ENCODE data around the gene MOB3C.

Gene MOB3C

DNA sequence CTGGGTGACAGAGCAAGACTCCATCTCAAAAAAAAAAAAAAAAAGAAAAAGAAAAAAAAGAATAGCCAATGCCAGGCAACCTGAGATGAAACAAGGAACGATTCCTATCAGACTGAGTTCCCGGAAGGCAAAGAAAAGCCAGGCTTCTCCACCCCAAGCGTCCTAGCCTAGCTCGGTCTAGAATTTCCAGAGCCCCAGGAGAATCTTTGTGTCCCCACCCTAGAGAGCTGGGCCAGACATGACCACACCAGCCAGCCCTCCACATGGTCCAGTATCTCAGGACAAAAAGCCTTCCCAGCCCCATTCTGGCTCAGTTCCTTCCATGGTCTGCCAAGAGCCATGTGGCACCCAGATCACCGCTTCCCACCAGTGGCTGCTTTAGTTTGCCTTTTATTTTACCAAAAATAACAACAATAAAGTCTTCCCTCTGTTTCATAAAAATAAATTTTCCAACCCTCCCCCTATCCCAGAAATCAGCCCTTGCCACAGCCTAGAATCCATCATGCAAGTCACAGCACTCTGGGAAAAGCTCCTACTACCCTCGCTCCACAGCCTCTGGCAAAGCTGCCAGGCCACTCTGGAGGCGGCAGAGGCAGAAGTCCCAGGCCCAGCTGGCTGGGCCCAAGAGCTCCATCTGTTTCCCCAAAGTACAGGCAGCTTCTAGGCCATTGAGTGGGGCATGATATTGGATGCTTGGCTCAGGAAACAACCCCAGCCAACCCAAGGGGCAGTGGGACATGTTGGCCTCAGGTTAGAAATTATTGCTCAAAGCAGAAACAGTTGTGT is 9.1 kb downstream of the MOB3C start:
- TF ChIP-seq, protein P1, sequence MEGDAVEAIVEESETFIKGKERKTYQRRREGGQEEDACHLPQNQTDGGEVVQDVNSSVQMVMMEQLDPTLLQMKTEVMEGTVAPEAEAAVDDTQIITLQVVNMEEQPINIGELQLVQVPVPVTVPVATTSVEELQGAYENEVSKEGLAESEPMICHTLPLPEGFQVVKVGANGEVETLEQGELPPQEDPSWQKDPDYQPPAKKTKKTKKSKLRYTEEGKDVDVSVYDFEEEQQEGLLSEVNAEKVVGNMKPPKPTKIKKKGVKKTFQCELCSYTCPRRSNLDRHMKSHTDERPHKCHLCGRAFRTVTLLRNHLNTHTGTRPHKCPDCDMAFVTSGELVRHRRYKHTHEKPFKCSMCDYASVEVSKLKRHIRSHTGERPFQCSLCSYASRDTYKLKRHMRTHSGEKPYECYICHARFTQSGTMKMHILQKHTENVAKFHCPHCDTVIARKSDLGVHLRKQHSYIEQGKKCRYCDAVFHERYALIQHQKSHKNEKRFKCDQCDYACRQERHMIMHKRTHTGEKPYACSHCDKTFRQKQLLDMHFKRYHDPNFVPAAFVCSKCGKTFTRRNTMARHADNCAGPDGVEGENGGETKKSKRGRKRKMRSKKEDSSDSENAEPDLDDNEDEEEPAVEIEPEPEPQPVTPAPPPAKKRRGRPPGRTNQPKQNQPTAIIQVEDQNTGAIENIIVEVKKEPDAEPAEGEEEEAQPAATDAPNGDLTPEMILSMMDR (IDR thresholded peaks at IDR 0.05; ENCODE audit: insufficient read depth, low read depth, low read length, missing control alignments): no peak
- H3K4me3 ChIP-seq (ENCODE audit: low read length): no peak overlapping the region
- no peak for DNase-seq (ENCODE audit: low read depth)

DNA sequence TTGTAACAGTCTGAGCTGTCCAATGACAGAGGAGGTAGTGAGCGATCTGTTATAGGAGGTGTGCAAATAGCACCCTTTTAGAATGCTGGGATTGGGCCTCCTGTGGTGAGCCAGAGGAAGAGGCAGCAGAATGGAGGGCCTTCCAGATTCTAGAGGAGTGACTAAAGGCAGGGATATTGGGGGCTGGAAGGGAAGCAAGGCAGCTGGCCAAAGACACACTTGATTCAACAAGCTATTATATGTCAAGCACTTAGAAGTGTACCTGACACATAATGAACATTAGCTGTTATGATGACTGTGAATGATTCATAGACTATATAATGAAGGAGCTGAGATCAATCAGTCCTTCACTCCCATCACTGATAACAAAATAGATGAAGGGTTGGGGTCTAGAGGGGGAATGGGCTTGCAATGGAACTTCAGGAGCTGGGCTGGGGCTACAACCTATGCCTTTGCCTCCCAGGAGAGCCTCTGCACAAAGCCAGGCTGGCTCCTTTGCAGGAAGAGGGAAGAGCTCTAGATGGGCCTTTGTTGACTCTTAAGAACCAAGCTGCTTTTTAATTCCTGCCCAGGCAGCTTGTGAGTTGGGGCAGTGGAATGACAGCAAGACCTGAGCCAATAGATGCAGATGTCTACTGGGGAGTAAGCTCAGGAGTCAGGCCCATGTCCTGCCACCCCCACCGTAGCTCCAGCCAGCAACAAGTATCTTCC is 10.2 kb downstream of the MOB3C start:
- TF ChIP-seq, protein P1 (IDR thresholded peaks at IDR 0.05; ENCODE audit: insufficient read depth, low read depth, low read length, missing control alignments): no peak
- peak; percentile 74 for DNase-seq (ENCODE audit: low read depth)

DNA sequence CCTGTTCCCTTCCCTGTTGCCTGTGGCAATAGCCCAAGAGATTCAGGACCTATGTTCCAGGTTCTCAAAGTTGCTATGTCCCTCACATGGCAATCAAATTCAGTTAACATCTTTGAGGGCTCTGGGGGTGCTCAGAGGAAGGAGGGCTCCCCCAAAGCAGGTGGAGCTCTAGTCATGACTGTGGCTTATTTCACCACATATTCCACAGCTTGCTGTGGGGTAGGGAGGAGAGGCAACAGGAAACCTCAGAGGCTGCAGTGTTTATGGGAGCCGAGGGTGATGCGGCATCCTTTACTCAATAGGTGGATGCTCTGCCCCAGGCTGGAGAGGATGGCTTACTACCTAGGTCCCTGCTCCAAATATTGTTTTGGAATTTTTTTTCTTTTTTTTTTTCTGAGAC is 11.4 kb downstream of the MOB3C start:
- no peak for DNase-seq (ENCODE audit: low read depth)
- no peak overlapping the region for H3K4me3 ChIP-seq (ENCODE audit: low read length)
- TF ChIP-seq, protein P1 (IDR thresholded peaks at IDR 0.05; ENCODE audit: insufficient read depth, low read depth, low read length, missing control alignments): no peak

More for the DNA sequence above, 10.2 kb downstream of the MOB3C start:
- H3K4me3 ChIP-seq (ENCODE audit: low read length): no peak overlapping the region

DNA sequence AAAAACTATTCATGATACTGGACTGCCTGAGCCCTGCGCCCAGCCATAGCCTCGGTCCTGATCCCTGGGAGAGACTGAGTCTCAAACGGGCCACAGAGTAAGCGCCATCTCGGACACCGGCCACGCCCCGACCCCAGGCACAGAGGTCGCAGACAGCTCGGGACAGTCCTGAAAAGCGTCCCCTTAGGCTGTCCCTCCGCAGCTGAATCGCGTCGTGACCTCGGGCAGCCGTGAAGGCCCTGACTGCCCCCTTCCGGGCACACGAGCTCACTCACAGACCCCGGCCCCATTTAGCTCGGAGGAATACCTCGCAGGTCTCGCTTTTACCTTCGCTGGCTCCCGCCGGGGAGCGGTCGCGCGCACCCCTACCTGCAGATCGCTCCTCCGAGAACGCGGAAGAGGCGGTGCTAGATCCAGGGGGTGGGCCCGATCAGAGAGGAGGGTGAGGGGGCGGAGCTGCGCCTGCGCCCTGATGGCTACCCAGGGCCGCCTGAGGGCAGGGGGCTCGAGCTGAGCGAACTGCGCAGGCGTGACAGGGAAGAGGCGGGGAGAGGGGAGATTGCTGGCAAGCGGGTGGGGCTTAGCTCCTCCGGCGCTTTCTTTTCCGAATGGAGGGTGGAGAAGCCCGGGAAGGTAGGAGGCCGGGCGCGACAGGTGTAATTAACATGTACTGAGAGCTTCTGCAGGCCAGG is 12.6 kb downstream of the MOB3C start, which contains the start of gene MKNK1:
Gene MKNK1 (minus strand): TSS at position 411 of the 692 bp plus-strand sequence. CDS start 20,941 bp downstream, outside the sequence.
- peak; percentile 94 for DNase-seq (ENCODE audit: low read depth)
- TF ChIP-seq, protein P1 (IDR thresholded peaks at IDR 0.05; ENCODE audit: insufficient read depth, low read depth, low read length, missing control alignments): peak; percentile 8

DNA sequence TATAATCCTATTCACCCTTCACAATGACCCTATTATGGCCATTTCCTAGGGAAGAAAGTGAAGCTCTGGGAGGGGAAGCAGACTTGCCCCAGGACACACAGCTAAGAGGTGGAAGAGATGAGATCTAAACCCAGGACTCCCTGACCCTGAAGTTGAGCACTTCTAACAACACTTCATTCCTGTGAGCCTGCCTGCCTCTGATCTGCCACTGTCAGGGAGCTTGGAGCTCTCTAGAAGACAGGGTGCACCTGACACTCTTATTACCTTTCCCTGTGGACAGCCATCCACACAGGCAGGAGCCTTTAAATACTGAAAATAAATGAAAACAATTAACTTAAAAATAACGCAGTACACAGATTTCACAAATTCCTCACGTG is 13.1 kb downstream of the MOB3C start:
- TF ChIP-seq, protein P1 (IDR thresholded peaks at IDR 0.05; ENCODE audit: insufficient read depth, low read depth, low read length, missing control alignments): no peak
- no peak for DNase-seq (ENCODE audit: low read depth)
- peak overlapping the region; percentile 95 for H3K4me3 ChIP-seq (ENCODE audit: low read length)

More for the DNA sequence above, 12.6 kb downstream of the MOB3C start, which contains the start of gene MKNK1:
- peak within 1 kb of the TSS; percentile 95 for H3K4me3 ChIP-seq (ENCODE audit: low read length)

DNA sequence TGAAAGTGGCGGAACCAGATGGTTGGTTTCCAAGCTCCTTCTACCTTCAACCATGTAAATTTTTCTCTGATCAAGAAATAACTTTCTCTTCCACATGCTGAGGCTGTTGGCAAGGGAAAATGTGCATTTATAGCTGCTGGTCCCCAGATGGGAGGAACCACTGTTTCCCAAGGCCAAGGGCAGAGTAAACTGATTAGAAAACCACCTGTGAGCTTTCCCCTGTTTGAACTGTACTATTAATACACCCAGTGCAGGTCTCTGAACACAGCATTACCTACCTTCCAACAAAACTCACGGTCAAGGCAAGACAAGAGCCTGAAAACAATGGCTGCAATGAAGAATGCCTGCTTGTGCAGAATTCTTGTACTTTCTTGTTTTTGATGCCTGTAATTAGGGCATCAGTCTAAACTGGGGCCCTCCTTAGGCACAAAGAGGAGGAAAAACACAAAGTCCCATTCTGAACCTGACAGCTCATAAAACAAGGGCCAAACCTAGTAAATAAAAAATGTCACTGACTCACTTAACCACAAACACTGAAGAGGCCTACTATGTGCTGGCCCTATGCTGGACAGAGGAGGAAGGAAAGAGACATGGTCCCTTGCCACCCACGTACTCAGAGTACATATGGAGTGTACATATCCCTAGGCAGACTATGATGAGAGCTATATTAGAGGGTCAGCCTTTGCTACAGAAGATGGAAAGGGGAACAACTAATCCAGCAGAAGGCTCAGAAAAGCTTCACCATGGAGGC is 15.2 kb downstream of the MOB3C start:
- no peak overlapping the region for H3K4me3 ChIP-seq (ENCODE audit: low read length)
- TF ChIP-seq, protein P1 (IDR thresholded peaks at IDR 0.05; ENCODE audit: insufficient read depth, low read depth, low read length, missing control alignments): no peak
- DNase-seq (ENCODE audit: low read depth): no peak

All from epithelial cell of esophagus (primary cell).